Uterus (tissue), 4 donors: Measurements from ENCODE around the gene CAMTA1. TPM values are rescaled to one million over a fixed set of nuclear protein-coding genes. Genes with fewer than 3 reads are reported as not detected.

Experiments used
- DNase-seq, 2 donors: peaks; one replicate each; pipeline ENCODE4 v3.0.0-alpha.2; 2019 to 2020
- H3K27ac ChIP-seq, 2 donors: fragments of 200-600 bp; sonication (generic); 1 replicate in 1 of 2; 2 replicates in 1 of 2; pipeline ENCODE4 v1.5.1; 2016 to 2018
- H3K27me3 ChIP-seq, 2 donors: fragments of 200-600 bp; sonication (generic); one replicate each; pipeline ENCODE4 v1.5.1; 2018 to 2019; ENCODE audit warnings: control low read depth in 1 of 2
- H3K36me3 ChIP-seq, 2 donors: fragments of 200-600 bp; sonication (generic); one replicate each; pipeline ENCODE4 v1.5.1; 2019; ENCODE audit warnings: control low read depth in 1 of 2
- H3K4me1 ChIP-seq, 2 donors: fragments of 200-600 bp; sonication (generic); one replicate each; pipeline ENCODE4 v1.5.1; 2018 to 2019; ENCODE audit warnings: control low read depth in 1 of 2
- H3K4me3 ChIP-seq, 2 donors: fragments of 200-600 bp; sonication (generic); 1 replicate in 1 of 2; 2 replicates in 1 of 2; pipeline ENCODE4 v1.5.1; 2018 to 2019; ENCODE audit warnings: mild to moderate bottlenecking in 1 of 2
- H3K9me3 ChIP-seq, 2 donors: fragments of 200-600 bp; sonication (generic); one replicate each; pipeline ENCODE4 v1.5.1; 2019; ENCODE audit warnings: control low read depth in 1 of 2
- CTCF ChIP-seq, 4 experiments: fragments of 200-600 bp in 2 of 4; fragments of 450-650 bp in 2 of 4; sonication (generic) in 2 of 4; IDR thresholded peaks; one replicate each; pipeline ENCODE4 v1.5.1; 2016 to 2019; ENCODE audit warnings: antibody characterized with exemption in 4 of 4, mild to moderate bottlenecking in 2 of 4, moderate library complexity in 1 of 4
- POLR2A ChIP-seq, 2 donors: fragments of 450-650 bp; IDR thresholded peaks; one replicate each; pipeline ENCODE4 v1.6.1; 2016; ENCODE audit warnings: antibody characterized with exemption in 2 of 2, mild to moderate bottlenecking in 1 of 2, moderate library complexity in 1 of 2
- intact Hi-C: fragments of 100-400 bp; cut with DNase I; formaldehyde crosslinking; loops from one replicate; pipeline ENCODE4 v1.15.1; 2023; ENCODE audit warnings: low total_unique reads
- total RNA-seq, 4 donors: library from RNA; depleted of rRNA in 3 of 4; stranded (reverse); fragments of >200 nt in 3 of 4; gene quantifications; one replicate each; pipeline versions ENCODE4 v1.1.0 to v1.2.4, GENCODE V29; 2014 to 2023
- donor health status: DM: yes; HTN: yes; CAD: no.

CAMTA1 gene
- total RNA-seq, 4 donors from 2014 or later: 29.7 to 427 (median 64.8) TPM

DNA sequence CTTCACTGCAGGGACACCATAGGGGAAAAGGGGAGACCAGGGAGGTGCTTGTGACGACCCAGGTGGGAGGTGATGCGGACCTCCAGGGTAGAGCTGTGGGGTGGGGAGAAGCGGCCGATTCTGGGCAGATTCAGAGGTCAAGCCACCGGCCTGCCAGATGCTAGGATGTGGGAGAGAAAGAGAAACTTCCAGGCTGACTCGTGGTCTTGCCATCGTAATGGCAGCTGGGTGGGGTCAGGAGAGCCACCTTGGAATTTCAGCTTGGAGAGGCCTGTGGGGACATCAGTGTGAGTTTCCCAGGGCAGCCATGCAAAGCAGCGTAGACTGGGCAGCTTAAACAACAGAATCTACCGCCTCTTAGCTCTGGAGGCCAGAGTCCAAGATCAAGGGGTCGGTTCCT is 727.8 kb downstream of the CAMTA1 start:
- TF ChIP-seq POLR2A (IDR thresholded peaks at IDR 0.05): no peak
- no peak for TF ChIP-seq CTCF (IDR thresholded peaks at IDR 0.05)
- Histone ChIP-seq H3K4me1 (no peaks in the 10 kb centered on the region), H3K27ac (no peak overlapping the region), H3K9me3 (no peaks in the 10 kb centered on the region), H3K36me3 (no peaks in the 10 kb centered on the region), H3K27me3 (no peaks in the 10 kb centered on the region), H3K4me3 (no peak overlapping the region)
- intact Hi-C loops: no loop called here
- no peak for DNase-seq

- H3K36me3 ChIP-seq: no peaks in the 10 kb centered on the region
- no peak overlapping the region for H3K27ac ChIP-seq
- no peak overlapping the region for H3K4me3 ChIP-seq
- no peaks in the 10 kb centered on the region for H3K9me3 ChIP-seq
- no peaks in the 10 kb centered on the region for H3K4me1 ChIP-seq
- no peak for TF ChIP-seq CTCF (IDR thresholded peaks at IDR 0.05)
- TF ChIP-seq POLR2A (IDR thresholded peaks at IDR 0.05): no peak
- DNase-seq: no peak
- H3K27me3 ChIP-seq: no peaks in the 10 kb centered on the region
- intact Hi-C loops: no loop called here
Measured at GRCh38 chr1:7515175-7515574, 729.9 kb downstream of the CAMTA1 start.

GRCh38 chr1:7515904-7516303 is 730.6 kb downstream of the CAMTA1 start:
- Histone ChIP-seq H3K27ac (no peak overlapping the region), H3K4me1 (no peaks in the 10 kb centered on the region), H3K36me3 (no peaks in the 10 kb centered on the region), H3K27me3 (no peaks in the 10 kb centered on the region), H3K9me3 (no peaks in the 10 kb centered on the region), H3K4me3 (no peak overlapping the region)
- no peak for DNase-seq
- TF ChIP-seq CTCF (IDR thresholded peaks at IDR 0.05) (no peak), POLR2A (IDR thresholded peaks at IDR 0.05) (no peak)
- intact Hi-C loops: no loop called here

DNA sequence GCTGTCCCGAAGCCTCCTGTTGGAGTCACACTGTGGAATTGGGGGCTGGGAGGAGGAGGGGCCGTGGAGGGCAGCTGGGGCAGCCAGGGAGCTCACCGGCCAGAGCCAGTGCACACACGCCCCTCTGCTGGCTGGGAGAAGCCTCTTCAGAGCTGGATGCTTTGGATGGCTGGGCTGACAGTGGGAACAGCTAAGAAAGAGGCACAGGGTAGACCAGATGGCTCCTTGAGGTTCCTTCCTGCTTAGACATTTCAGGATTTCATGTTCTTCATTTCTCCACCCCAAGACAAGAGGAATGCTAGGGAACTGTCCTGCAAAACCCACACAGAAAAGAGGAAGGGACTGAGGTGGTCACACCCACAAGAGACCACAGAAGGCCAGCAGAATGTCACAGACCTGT is 731.1 kb downstream of the CAMTA1 start:
- Histone ChIP-seq H3K9me3 (no peaks in the 10 kb centered on the region), H3K4me3 (no peak overlapping the region), H3K4me1 (no peaks in the 10 kb centered on the region), H3K27ac (no peak overlapping the region), H3K36me3 (no peaks in the 10 kb centered on the region), H3K27me3 (no peaks in the 10 kb centered on the region)
- TF ChIP-seq CTCF (IDR thresholded peaks at IDR 0.05): no peak
- TF ChIP-seq POLR2A (IDR thresholded peaks at IDR 0.05): no peak
- DNase-seq: no peak
- intact Hi-C loops: no loop called here

DNA sequence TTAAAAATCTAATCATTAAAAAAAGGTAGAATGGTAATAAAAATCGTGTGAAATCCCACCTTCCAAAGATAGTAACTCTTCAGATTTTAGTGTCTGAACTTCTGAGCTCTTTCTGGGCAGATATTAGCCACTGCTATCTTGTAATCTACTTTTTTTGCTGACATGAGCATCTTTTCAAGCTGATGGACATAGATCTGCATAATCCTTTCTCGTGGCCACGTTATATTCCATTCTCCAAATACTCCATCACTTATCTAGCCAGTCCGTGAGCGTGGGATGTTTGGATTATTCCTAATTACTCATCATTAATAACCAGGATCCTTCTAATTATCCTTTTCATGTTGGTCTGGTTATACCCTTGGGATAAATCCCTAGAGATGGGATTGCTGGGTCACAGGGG is 731.7 kb downstream of the CAMTA1 start:
- Histone ChIP-seq H3K4me1 (no peaks in the 10 kb centered on the region), H3K9me3 (no peaks in the 10 kb centered on the region), H3K27ac (no peak overlapping the region), H3K27me3 (no peaks in the 10 kb centered on the region), H3K36me3 (no peaks in the 10 kb centered on the region), H3K4me3 (no peak overlapping the region)
- intact Hi-C loops: no loop called here
- no peak for DNase-seq
- TF ChIP-seq POLR2A (IDR thresholded peaks at IDR 0.05) (no peak), CTCF (IDR thresholded peaks at IDR 0.05) (no peak)
